ENCODE results near the gene TMEM243.

GRCh38 chr7:87213811-87214210 is 5.7 kb downstream of the TMEM243 start:
- TF ChIP-seq CTCF (IDR thresholded peaks at IDR 0.05) (no peak), POLR2A (IDR thresholded peaks at IDR 0.05) (no peak)

Measured in uterus (tissue), 2 donors.